AG09309 (cell line): Measurements from ENCODE around the gene ZMIZ1.

Experiments
- DNase-seq: peaks from one replicate; pipeline ENCODE4 v3.0.0-alpha.2; 2010; ENCODE audit warnings: low read depth
- H3K4me3 ChIP-seq: 2 replicates; pipeline ENCODE4 v1.5.1; 2011; ENCODE audit warnings: mild to moderate bottlenecking, low read depth, low read length, moderate library complexity; ENCODE audit not compliant: control insufficient read depth
- TF ChIP-seq, protein P1 (sequence below): IDR thresholded peaks from 2 replicates; pipeline ENCODE4 v1.5.1; 2011; ENCODE audit warnings: mild to moderate bottlenecking, low read depth, low read length, inconsistent platforms; ENCODE audit not compliant: insufficient read depth, control insufficient read depth; ENCODE audit errors: missing control alignments

The ZMIZ1 gene

DNA sequence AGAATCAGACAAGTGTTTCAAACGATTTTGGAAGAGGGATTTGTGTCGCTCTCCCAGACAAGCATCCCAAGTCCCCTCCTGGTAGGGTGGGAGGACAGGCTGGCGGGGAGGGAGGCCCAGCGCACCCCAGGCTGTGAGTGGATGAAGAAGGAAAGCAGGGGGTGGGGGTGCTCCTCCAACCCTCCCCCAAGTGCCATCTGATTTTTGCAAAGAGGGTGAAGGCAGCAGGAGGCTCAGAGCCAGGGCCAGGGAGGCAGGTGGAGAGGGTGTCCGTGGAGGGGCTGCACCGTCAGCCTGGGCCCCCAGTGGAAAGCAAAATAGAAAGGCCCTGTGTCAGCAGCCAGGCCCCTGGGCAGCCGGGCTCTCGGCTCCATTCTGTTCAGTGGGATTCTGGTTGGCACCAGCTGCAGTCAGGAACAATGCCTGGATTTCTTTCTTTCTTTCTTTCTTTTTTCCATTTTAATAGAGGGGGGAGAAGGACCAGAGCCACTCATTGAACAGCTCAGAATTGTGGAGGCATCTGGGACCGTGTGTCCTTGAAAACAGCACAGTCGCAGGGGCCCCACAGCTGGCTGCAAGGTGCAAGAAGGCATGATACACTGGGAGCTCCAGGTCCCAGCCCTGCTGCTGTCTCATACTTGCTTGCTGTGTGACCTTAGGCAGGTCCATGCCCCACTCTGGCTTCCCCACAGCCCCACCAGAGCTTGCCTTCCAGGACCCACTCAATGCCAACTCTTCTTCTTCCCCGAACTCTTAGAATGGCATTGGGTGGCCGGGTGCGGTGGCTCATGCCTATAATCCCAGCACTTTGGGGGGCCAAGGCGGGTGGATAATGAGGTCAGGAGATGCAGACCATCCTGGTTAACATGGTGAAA lies 7.1 kb upstream of the ZMIZ1 start:
- no peak for DNase-seq
- H3K4me3 ChIP-seq, result no peak overlapping the region
- TF ChIP-seq, protein P1, sequence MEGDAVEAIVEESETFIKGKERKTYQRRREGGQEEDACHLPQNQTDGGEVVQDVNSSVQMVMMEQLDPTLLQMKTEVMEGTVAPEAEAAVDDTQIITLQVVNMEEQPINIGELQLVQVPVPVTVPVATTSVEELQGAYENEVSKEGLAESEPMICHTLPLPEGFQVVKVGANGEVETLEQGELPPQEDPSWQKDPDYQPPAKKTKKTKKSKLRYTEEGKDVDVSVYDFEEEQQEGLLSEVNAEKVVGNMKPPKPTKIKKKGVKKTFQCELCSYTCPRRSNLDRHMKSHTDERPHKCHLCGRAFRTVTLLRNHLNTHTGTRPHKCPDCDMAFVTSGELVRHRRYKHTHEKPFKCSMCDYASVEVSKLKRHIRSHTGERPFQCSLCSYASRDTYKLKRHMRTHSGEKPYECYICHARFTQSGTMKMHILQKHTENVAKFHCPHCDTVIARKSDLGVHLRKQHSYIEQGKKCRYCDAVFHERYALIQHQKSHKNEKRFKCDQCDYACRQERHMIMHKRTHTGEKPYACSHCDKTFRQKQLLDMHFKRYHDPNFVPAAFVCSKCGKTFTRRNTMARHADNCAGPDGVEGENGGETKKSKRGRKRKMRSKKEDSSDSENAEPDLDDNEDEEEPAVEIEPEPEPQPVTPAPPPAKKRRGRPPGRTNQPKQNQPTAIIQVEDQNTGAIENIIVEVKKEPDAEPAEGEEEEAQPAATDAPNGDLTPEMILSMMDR, result no peak

DNA sequence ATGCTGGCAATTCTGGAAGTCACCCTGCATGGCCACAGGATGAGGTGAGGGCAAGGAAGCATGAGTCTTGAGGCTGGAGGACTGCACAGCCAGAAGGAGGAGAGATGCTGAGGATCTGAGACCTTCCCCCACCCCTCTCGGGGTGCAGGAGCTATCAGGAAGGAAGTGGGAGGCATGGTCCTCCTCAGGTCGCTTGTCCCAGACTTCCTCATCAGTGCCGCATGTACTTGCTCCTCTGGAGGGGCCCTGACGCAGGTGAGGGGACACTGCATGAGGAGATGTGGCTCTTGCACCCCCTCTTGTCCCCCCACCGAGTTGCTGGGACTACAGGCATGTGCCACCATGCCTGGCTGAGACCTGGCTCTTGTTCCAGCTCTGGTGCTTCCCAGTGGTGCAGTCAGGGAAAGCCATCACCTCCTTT lies 5.7 kb upstream of the ZMIZ1 start:
- no peak for DNase-seq
- no peak overlapping the region for H3K4me3 ChIP-seq
- TF ChIP-seq, protein P1, result no peak

DNA sequence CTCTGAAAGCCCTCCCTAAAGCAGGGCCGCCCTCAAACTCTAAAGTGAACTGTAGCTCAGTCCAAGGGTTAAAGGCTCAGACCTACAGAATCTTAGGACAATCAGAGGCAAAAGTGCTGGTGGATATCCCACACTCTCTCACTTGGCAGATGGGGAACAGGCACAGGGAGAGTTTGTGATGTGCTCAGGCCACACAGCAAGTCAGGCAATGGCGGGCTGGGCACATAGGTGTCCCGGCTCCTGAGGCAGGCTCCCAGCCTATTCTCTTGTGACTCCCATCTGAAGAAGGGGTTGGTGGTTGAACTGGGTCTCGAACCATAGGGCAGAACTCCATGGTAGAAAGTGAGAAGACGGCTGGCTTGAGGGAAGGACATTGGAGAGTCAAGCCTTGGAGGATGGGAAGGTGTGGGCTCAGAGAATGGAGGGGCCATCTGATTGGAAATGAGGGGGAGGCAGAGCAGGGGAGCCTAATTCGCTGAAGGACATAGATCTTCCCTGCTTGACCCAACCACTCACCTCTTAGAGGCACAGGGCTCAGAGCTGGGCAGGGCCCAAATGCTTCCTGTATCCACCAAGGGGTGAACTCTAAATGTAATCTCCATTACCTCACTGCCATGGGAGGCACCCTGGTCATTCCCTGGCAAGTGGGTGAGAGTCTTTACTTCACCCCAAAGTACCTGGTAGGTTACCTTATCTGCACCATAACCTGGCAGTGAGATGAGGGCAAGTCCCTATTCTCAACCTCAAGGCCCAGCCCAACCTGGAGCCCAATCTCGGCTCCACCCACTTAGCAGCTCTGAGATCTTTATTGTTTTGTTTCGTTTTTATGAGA lies 4.9 kb upstream of the ZMIZ1 start:
- no peak overlapping the region for H3K4me3 ChIP-seq
- TF ChIP-seq, protein P1, result no peak

DNA sequence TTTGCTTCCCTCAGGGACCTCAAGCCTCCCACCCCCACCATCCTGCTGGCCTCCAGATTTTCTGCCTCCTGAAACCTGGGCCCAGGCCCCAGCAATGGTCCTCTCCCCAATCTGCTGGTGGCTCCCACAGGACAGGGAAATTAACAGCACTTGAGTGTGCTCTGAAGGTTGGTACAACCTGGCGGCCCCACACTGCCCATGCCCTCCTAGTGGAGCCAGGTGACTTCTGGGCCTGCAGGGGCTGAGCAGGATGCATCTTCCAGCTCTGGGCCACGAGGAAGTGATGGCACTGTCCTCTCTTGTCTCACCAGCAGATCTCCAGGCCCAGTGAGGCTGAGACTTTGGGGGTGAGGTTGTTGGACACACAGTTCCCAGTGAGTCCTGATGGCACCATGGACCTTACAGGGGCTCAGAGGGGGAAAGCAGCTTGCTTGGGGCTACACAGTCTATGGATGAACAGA lies 3.6 kb upstream of the ZMIZ1 start:
- no peak overlapping the region for H3K4me3 ChIP-seq
- no peak for DNase-seq
- TF ChIP-seq, protein P1, result no peak

More for the DNA sequence above, 4.9 kb upstream of the ZMIZ1 start:
- no peak for DNase-seq

DNA sequence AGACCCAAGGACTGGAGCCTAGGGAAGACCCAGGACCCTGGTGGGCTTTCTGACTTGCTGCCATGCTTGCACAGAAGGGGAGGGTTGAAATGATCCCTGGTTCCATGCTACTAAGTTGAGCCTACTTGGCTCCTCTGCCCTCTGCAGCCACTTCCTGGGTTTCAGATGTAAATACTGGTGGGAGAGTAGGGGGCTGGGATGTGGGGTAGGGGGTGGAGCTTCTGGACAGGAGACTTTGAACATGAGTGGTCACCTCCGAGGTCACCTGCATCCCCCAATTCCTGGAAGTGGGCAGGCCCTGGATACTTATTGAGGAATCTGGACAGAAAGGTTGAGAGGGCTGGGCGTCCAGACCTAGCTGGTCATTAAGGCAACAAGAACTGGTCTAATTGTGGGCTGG lies 2.9 kb upstream of the ZMIZ1 start:
- DNase-seq, result no peak
- H3K4me3 ChIP-seq, result no peak overlapping the region
- TF ChIP-seq, protein P1, result no peak

DNA sequence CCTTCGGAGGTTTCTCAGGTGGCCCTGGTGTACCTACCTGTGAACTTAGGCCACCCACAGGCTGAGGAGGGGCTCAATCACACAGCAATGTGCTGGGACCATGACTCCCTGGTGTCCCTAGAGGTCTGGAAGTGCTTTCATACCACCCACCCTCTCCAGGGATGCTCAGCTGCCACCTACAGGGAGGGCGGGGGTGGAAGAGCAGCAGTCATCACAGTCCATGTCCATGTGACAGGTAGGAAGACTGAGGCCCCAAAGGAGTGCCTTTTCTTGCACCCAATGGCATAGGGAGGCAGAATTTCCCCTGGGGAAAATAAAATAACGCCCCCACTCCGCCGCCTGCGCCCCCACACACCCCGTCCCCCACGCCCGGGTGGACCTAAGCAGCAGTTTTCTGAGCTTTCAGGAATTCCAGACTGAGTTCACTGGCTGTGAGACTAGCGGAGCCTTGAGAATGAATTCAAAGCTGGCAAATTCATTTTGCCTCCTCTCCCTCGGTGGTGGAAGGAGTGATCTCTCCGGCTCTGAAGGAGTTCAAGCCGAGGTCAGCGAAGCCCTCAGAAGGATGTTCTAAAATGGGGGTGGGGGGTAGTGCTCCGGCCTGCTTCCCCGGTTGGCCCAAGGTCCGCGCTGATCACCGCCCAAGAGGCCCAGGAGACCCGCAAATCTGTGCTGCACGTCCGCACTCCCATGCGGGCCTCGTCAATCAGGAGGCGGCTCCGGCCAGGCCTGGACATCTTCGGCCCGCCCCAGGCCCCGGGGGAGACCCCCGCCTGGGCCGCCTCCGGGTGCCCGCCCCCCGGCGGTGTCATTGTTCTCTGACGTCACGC lies 2.1 kb upstream of the ZMIZ1 start:
- DNase-seq, result no peak
- H3K4me3 ChIP-seq, result peak overlapping the region; percentile 56
- TF ChIP-seq, protein P1, result peak; percentile 33
